GM19467 (cell line): ENCODE data around the gene PIM1.

Experiments used
- ATAC-seq: cut with Tn5 transposase; IDR thresholded peaks from one replicate; pipeline ENCODE4 v1.9.1; 2021; ENCODE audit warnings: mild to moderate bottlenecking, moderate library complexity; ENCODE audit not compliant: unreplicated experiment

Gene PIM1

GRCh38 chr6:37137201-37138090 is 32.5 kb upstream of the PIM1 start:
- ATAC-seq = no peak

- ATAC-seq = no peak
These were observed 31.1 kb upstream of the PIM1 start for GRCh38 chr6:37138856-37139229.

- no peak for ATAC-seq
These were observed 30.6 kb upstream of the PIM1 start for GRCh38 chr6:37139230-37139962.

GRCh38 chr6:37140145-37140544 is 29.8 kb upstream of the PIM1 start:
- ATAC-seq = no peak

GRCh38 chr6:37141281-37142049 is 28.5 kb upstream of the PIM1 start:
- ATAC-seq = no peak

GRCh38 chr6:37142050-37142614 is 27.8 kb upstream of the PIM1 start:
- ATAC-seq = no peak

- ATAC-seq = no peak
These were observed 26.4 kb upstream of the PIM1 start for GRCh38 chr6:37143585-37143984.

- ATAC-seq = no peak
These were observed 24.5 kb upstream of the PIM1 start for GRCh38 chr6:37145443-37145842.

- no peak for ATAC-seq
These were observed 23.2 kb upstream of the PIM1 start for GRCh38 chr6:37146735-37147157.

GRCh38 chr6:37149745-37150144 is 20.2 kb upstream of the PIM1 start:
- no peak for ATAC-seq

- ATAC-seq = no peak
These were observed 19.6 kb upstream of the PIM1 start for GRCh38 chr6:37150314-37150713.

GRCh38 chr6:37155394-37156312 is 14.3 kb upstream of the PIM1 start:
- ATAC-seq = peak; percentile 91

- ATAC-seq = no peak
These were observed 11.4 kb upstream of the PIM1 start for GRCh38 chr6:37158508-37158907.

GRCh38 chr6:37160922-37161778 is 8.8 kb upstream of the PIM1 start:
- no peak for ATAC-seq

- ATAC-seq = no peak
These were observed 7.2 kb upstream of the PIM1 start for GRCh38 chr6:37162740-37163139.

GRCh38 chr6:37168163-37168758 is 1.7 kb upstream of the PIM1 start:
- ATAC-seq = no peak

GRCh38 chr6:37168811-37169495 is 999 bp upstream of the PIM1 start:
- ATAC-seq = no peak
